Vagina (tissue), 2 donors: ENCODE measurements around the gene SCRN1. TPM values are rescaled to one million over a fixed set of nuclear protein-coding genes. Genes with fewer than 3 reads are reported as not detected.
A peak's percentile ranks its signal among the peaks of the same experiment; 100 is the strongest.

ENCODE experiments used
- DNase-seq, 2 donors: peaks; one replicate each; pipeline ENCODE4 v3.0.0-alpha.2; 2017; ENCODE audit errors: extremely low spot score in 2 of 2
- H3K27ac ChIP-seq: fragments of 200-600 bp; sonication (generic); one replicate; pipeline ENCODE4 v1.5.1; 2019
- H3K27me3 ChIP-seq: fragments of 200-600 bp; sonication (generic); one replicate; pipeline ENCODE4 v1.5.1; 2019
- H3K36me3 ChIP-seq, 2 donors: fragments of 200-600 bp; sonication (generic); one replicate each; pipeline ENCODE4 v1.5.1; 2017 to 2019
- H3K4me1 ChIP-seq: fragments of 200-600 bp; sonication (generic); one replicate; pipeline ENCODE4 v1.5.1; 2019
- H3K4me3 ChIP-seq, 2 donors: fragments of 200-600 bp; sonication (generic); 1 replicate in 1 of 2; 2 replicates in 1 of 2; pipeline ENCODE4 v1.5.1; 2016 to 2019
- H3K9me3 ChIP-seq: fragments of 200-600 bp; sonication (generic); one replicate; pipeline ENCODE4 v1.5.1; 2019
- CTCF ChIP-seq, 3 experiments: fragments of 450-650 bp in 2 of 3; fragments of 200-600 bp in 1 of 3; sonication (generic) in 1 of 3; IDR thresholded peaks; one replicate each; pipeline ENCODE4 v1.5.1; 2017 to 2019; ENCODE audit warnings: antibody characterized with exemption in 3 of 3, mild to moderate bottlenecking in 2 of 3, moderate library complexity in 2 of 3
- POLR2A ChIP-seq, 2 donors: fragments of 450-650 bp; IDR thresholded peaks; one replicate each; pipeline ENCODE4 v1.6.1; 2017; ENCODE audit warnings: antibody characterized with exemption in 2 of 2, mild to moderate bottlenecking in 2 of 2, moderate library complexity in 2 of 2
- POLR2AphosphoS5 ChIP-seq, 2 donors: sonication (generic); formaldehyde crosslinking; IDR thresholded peaks; one replicate each; pipeline ENCODE4 v1.9.0; 2017; ENCODE audit warnings: antibody characterized with exemption in 2 of 2, mild to moderate bottlenecking in 2 of 2, low read depth in 1 of 2; ENCODE audit not compliant: insufficient read depth in 1 of 2
- intact Hi-C: fragments of 100-400 bp; cut with DNase I; formaldehyde crosslinking; loops from one replicate; pipeline ENCODE4 v1.15.1; 2023
- total RNA-seq: library from RNA; depleted of rRNA; stranded (reverse); fragments of >200 nt; gene quantifications from one replicate; pipeline ENCODE4 v1.2.3, GENCODE V29; 2016

The SCRN1 gene, protein sequence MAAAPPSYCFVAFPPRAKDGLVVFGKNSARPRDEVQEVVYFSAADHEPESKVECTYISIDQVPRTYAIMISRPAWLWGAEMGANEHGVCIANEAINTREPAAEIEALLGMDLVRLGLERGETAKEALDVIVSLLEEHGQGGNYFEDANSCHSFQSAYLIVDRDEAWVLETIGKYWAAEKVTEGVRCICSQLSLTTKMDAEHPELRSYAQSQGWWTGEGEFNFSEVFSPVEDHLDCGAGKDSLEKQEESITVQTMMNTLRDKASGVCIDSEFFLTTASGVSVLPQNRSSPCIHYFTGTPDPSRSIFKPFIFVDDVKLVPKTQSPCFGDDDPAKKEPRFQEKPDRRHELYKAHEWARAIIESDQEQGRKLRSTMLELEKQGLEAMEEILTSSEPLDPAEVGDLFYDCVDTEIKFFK
- total RNA-seq: 40.8 TPM

DNA sequence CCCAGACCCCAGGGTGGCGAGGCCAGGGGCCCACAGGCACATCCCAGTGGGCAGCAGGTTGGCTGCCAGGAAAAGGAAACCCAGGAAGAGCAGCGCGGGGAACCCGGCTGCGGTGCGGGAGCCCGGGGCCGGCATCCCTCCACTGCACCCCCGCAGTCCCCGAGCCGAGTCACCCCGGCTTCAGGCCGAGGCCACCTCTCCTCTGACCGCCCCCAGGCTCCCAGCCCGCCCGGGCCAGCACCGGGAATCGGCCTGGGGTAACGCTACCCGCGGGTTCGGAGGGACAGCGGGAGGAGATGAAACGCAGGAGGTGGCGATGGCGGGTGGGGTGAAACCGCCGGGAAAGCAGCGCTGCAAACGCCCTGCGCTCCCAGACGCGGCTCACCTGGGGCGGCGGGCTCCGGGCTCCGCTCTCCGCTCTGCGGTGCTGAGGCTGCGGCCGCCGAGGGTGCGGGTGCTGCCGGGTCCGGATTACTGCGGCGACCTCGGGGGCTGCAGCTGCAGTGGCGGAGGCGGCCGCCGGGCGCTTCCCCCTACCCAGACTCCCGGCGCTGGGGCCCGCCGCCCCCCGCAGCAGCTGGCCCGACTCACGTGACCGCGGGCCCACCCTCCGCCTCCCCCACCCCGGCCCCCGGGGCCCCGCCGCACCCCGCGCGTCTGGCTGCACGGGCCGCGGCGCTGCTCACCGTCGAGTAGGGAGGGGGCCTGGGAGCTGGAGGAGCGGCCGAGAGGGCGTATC, at the start of gene SCRN1:
SCRN1 (minus strand) TSS at position 545 of the 739 bp plus-strand sequence. CDS start 20,734 bp downstream, outside the sequence.
- H3K4me1 ChIP-seq: peaks cover 30% of the 10 kb centered on the region
- H3K36me3 ChIP-seq: no peaks in the 10 kb centered on the region
- DNase-seq: no peak
- H3K4me3 ChIP-seq: peak within 1 kb of the TSS; percentile 64 to 73
- H3K27ac ChIP-seq: peak within 1 kb of the TSS; percentile 95
- TF ChIP-seq CTCF (IDR thresholded peaks at IDR 0.05) (no peak), POLR2AphosphoS5 (IDR thresholded peaks at IDR 0.05; ENCODE audit: insufficient read depth in 1 of 2, low read depth in 1 of 2) (peak in 1 of 2 donors; percentile 38), POLR2A (IDR thresholded peaks at IDR 0.05) (peak in 1 of 2 donors; percentile 58)
- no peaks in the 10 kb centered on the region for H3K9me3 ChIP-seq
- intact Hi-C loops: no loop called here
- H3K27me3 ChIP-seq: no peaks in the 10 kb centered on the region

- H3K27ac ChIP-seq: no peak overlapping the region
- H3K27me3 ChIP-seq: no peaks in the 10 kb centered on the region
- TF ChIP-seq POLR2AphosphoS5 (IDR thresholded peaks at IDR 0.05; ENCODE audit: insufficient read depth in 1 of 2, low read depth in 1 of 2): peak; percentile 15 to 65
- TF ChIP-seq CTCF (IDR thresholded peaks at IDR 0.05): no peak
- TF ChIP-seq POLR2A (IDR thresholded peaks at IDR 0.05): no peak
- H3K9me3 ChIP-seq: no peaks in the 10 kb centered on the region
- no peaks in the 10 kb centered on the region for H3K36me3 ChIP-seq
- H3K4me1 ChIP-seq: peaks cover 14% of the 10 kb centered on the region
- intact Hi-C loops: no loop called here
- no peak overlapping the region for H3K4me3 ChIP-seq
- DNase-seq: no peak
These were observed 48.8 kb upstream of the SCRN1 start for GRCh38 chr7:30038196-30038980.

GRCh38 chr7:30036220-30036619, 46.6 kb upstream of the SCRN1 start:
- DNase-seq: no peak
- H3K4me3 ChIP-seq: no peak overlapping the region
- no peak for TF ChIP-seq CTCF (IDR thresholded peaks at IDR 0.05)
- no peak for TF ChIP-seq POLR2A (IDR thresholded peaks at IDR 0.05)
- TF ChIP-seq POLR2AphosphoS5 (IDR thresholded peaks at IDR 0.05; ENCODE audit: insufficient read depth in 1 of 2, low read depth in 1 of 2): no peak
- no peak overlapping the region for H3K27ac ChIP-seq
- H3K27me3 ChIP-seq: no peaks in the 10 kb centered on the region
- intact Hi-C loops: no loop called here
- H3K9me3 ChIP-seq: no peaks in the 10 kb centered on the region
- H3K4me1 ChIP-seq: peaks cover 27% of the 10 kb centered on the region
- no peaks in the 10 kb centered on the region for H3K36me3 ChIP-seq

- no peak overlapping the region for H3K4me3 ChIP-seq
- no peak for DNase-seq
- H3K9me3 ChIP-seq: no peaks in the 10 kb centered on the region
- H3K27ac ChIP-seq: no peak overlapping the region
- no peaks in the 10 kb centered on the region for H3K36me3 ChIP-seq
- peaks cover 44% of the 10 kb centered on the region for H3K4me1 ChIP-seq
- TF ChIP-seq POLR2AphosphoS5 (IDR thresholded peaks at IDR 0.05; ENCODE audit: insufficient read depth in 1 of 2, low read depth in 1 of 2) (no peak), CTCF (IDR thresholded peaks at IDR 0.05) (no peak), POLR2A (IDR thresholded peaks at IDR 0.05) (no peak)
- intact Hi-C loops: no loop called here
- H3K27me3 ChIP-seq: no peaks in the 10 kb centered on the region
These were observed 44.9 kb upstream of the SCRN1 start for GRCh38 chr7:30034501-30034900.
